B cell (primary cell): ENCODE results near the gene ABCA2. TPM values are rescaled to one million over a fixed set of nuclear protein-coding genes. Genes with fewer than 3 reads are reported as not detected.

Experiments used
- ATAC-seq: fragments of 200-7000 bp; cut with Tn5 transposase; one replicate; pipeline ENCODE4 v1.10.0; 2021; ENCODE audit warnings: low read depth, mild to moderate bottlenecking, moderate number of reproducible peaks, moderate library complexity
- CTCF ChIA-PET: fragments of 350-600 bp; sonication (Branson Sonifier 250); formaldehyde crosslinking; loops from one replicate; lab custom pipeline; 2021; ENCODE audit warnings: antibody characterized with exemption, inconsistent platforms; lab: Charles Lee
- POLR2A ChIA-PET: fragments of 350-600 bp; sonication (Branson Sonifier 250); formaldehyde crosslinking; loops from one replicate; lab custom pipeline; 2021; ENCODE audit warnings: antibody characterized with exemption; lab: Charles Lee
- DNase-seq: peaks from one replicate; pipeline ENCODE4 v3.0.0; 2013
- H2AFZ ChIP-seq: 2 replicates; pipeline ENCODE4 v1.6.1; 2012; ENCODE audit warnings: mild to moderate bottlenecking, low read depth, low read length; ENCODE audit not compliant: insufficient read depth, poor library complexity, severe bottlenecking
- H3K27ac ChIP-seq, 2 donors: 1 replicate in 1 of 2; 2 replicates in 1 of 2; pipeline ENCODE4 v1.5.1; 2012 to 2013; ENCODE audit warnings: low read length in 2 of 2, mild to moderate bottlenecking in 2 of 2, moderate library complexity in 1 of 2
- H3K27me3 ChIP-seq, 4 experiments: fragments of 200-600 bp in 1 of 4; sonication (generic) in 1 of 4; replicated peaks in 1 of 4; 1 replicate in 2 of 4; 2 replicates in 2 of 4; pipeline versions ENCODE4 v1.6.1 to v1.7.0; 2013 to 2016; ENCODE audit warnings: low read length in 3 of 4, mild to moderate bottlenecking in 2 of 4, mixed read lengths in 1 of 4, moderate library complexity in 1 of 4; ENCODE audit not compliant: insufficient read depth in 4 of 4, control insufficient read depth in 3 of 4; ENCODE audit errors: control extremely low read depth in 1 of 4
- H3K36me3 ChIP-seq, 2 experiments: replicated peaks in 1 of 2; 1 replicate in 1 of 2; 2 replicates in 1 of 2; pipeline versions ENCODE4 v1.6.1 to v1.7.1; 2013; ENCODE audit warnings: low read length in 1 of 2; ENCODE audit not compliant: insufficient read depth in 2 of 2, control insufficient read depth in 1 of 2; ENCODE audit errors: control extremely low read depth in 1 of 2, extremely low read depth in 1 of 2
- H3K4me1 ChIP-seq, 2 donors: fragments of 200-600 bp in 1 of 2; sonication (generic) in 1 of 2; 1 replicate in 1 of 2; 2 replicates in 1 of 2; pipeline versions ENCODE4 v1.5.1 to v1.6.1; 2013 to 2017; ENCODE audit warnings: low read length in 2 of 2; ENCODE audit not compliant: control insufficient read depth in 2 of 2, insufficient read depth in 2 of 2
- H3K4me2 ChIP-seq: replicated peaks from 2 replicates; pipeline ENCODE3; 2012; ENCODE audit warnings: mild to moderate bottlenecking, low read depth, low read length; ENCODE audit not compliant: poor library complexity, severe bottlenecking
- H3K4me3 ChIP-seq, 5 experiments: fragments of 200-600 bp in 1 of 5; sonication (generic) in 1 of 5; 1 replicate in 3 of 5; 2 replicates in 2 of 5; pipeline versions ENCODE4 v1.5.1 to v1.7.0; 2011 to 2016; ENCODE audit warnings: low read length in 4 of 5, mild to moderate bottlenecking in 4 of 5, low read depth in 2 of 5, control low read depth in 1 of 5, moderate library complexity in 1 of 5; ENCODE audit not compliant: insufficient read depth in 1 of 5; ENCODE audit errors: control extremely low read depth in 1 of 5, extremely low read depth in 1 of 5
- H3K79me2 ChIP-seq: fragments of 200-600 bp; sonication (generic); one replicate; pipeline ENCODE4 v1.6.0; 2016; ENCODE audit warnings: low read length; ENCODE audit not compliant: control insufficient read depth, insufficient read depth
- H3K9ac ChIP-seq: fragments of 200-600 bp; sonication (generic); 2 replicates; pipeline ENCODE4 v1.6.1; 2017; ENCODE audit warnings: mild to moderate bottlenecking, low read length, moderate library complexity
- H3K9me3 ChIP-seq, 3 donors: one replicate each; pipeline versions ENCODE4 v1.6.1 to v1.7.1; 2013; ENCODE audit warnings: low read length in 2 of 3; ENCODE audit not compliant: control insufficient read depth in 2 of 3, insufficient read depth in 1 of 3; ENCODE audit errors: control extremely low read depth in 1 of 3
- H4K20me1 ChIP-seq: 2 replicates; pipeline ENCODE4 v1.6.0; 2012; ENCODE audit warnings: mild to moderate bottlenecking, low read length; ENCODE audit not compliant: insufficient read depth, control insufficient read depth, poor library complexity, severe bottlenecking
- H3K27ac Mint-ChIP-seq: one replicate; pipeline ENCODE4 v1.8.0; 2021; ENCODE audit warnings: mixed read lengths
- H3K27me3 Mint-ChIP-seq: one replicate; pipeline ENCODE4 v1.8.0; 2021; ENCODE audit warnings: mixed read lengths
- H3K4me1 Mint-ChIP-seq: one replicate; pipeline ENCODE4 v1.8.0; 2021; ENCODE audit warnings: mixed read lengths
- H3K4me3 Mint-ChIP-seq: one replicate; pipeline ENCODE4 v1.8.0; 2021; ENCODE audit warnings: mixed read lengths
- H3K9me3 Mint-ChIP-seq: one replicate; pipeline ENCODE4 v1.8.0; 2022; ENCODE audit warnings: mixed read lengths; ENCODE audit not compliant: insufficient read depth
- CTCF ChIP-seq: fragments of 200-600 bp; IDR thresholded peaks from one replicate; pipeline ENCODE4 v1.8.0; 2022; ENCODE audit warnings: antibody characterized with exemption, mild to moderate bottlenecking
- EZH2 ChIP-seq: IDR thresholded peaks from 2 replicates; pipeline ENCODE4 v1.6.1; 2012; ENCODE audit warnings: borderline replicate concordance, low read depth, mild to moderate bottlenecking, moderate library complexity, low read length; ENCODE audit not compliant: insufficient read depth, poor library complexity, severe bottlenecking
- WGBS: methylation state at CpG from one replicate; pipeline ENCODE4 v1.1.5; 2013; ENCODE audit warnings: missing lambda C conversion rate; ENCODE audit not compliant: insufficient coverage; 5-methylcytosine and 5-hydroxymethylcytosine counted together
- intact Hi-C: fragments of 100-400 bp; cut with micrococcal nuclease; formaldehyde crosslinking; loops from one replicate; pipeline ENCODE4 v1.10.0; 2022
- polyA plus RNA-seq: library from polyadenylated mRNA; depleted of rRNA; stranded (reverse); fragments of >200 nt; gene quantifications from 2 replicates; pipeline ENCODE4 v1.2.3, GENCODE V29; 2012
- total RNA-seq, 2 donors: library from RNA; stranded (reverse); fragments of 120-200 nt in 1 of 2; gene quantifications; 1 replicate in 1 of 2; 2 replicates in 1 of 2; pipeline versions ENCODE4 v1.2.3 to v1.2.4, GENCODE V29; 2013 to 2022

ABCA2 gene
- total and polyA plus RNA-seq, 2 donors (not counting 1 experiment from before 2014, with no cell fraction given): 30.7 to 61.1 TPM

GRCh38 chr9:136962701-136963248 is 65.3 kb downstream of the ABCA2 start:
- Mint-ChIP-seq H3K4me1 (peaks cover 11% of the 10 kb centered on the region), H3K9me3 (no peaks in the 10 kb centered on the region), H3K4me3 (no peak overlapping the region), H3K27me3 (peaks cover 5% of the 10 kb centered on the region), H3K27ac (peak overlapping the region; percentile 61)
- DNase-seq (no peak), ATAC-seq (no peak)
- 82% methylated on average over 7 of the region's 11 CpGs for WGBS
- ChIA-PET CTCF (no interaction called here), POLR2A (no interaction called here)
- H2AFZ ChIP-seq: no peak overlapping the region
- no peaks in the 10 kb centered on the region for H3K36me3 ChIP-seq
- TF ChIP-seq CTCF: no peak
- TF ChIP-seq EZH2: no peak
- H3K27me3 ChIP-seq: peaks cover 0 to 7% (median under 1%) of the 10 kb centered on the region in 4 experiments
- H3K27ac ChIP-seq: no peak overlapping the region
- H4K20me1 ChIP-seq: no peaks in the 10 kb centered on the region
- intact Hi-C loops: no loop called here
- H3K9me3 ChIP-seq: peaks cover 0 to 2% (median 0%) of the 10 kb centered on the region in 3 donors
- no peak overlapping the region for H3K4me3 ChIP-seq
- peaks cover 5 to 10% of the 10 kb centered on the region in 2 donors for H3K4me1 ChIP-seq
- H3K79me2 ChIP-seq: no peaks in the 10 kb centered on the region
- no peak overlapping the region for H3K9ac ChIP-seq
- H3K4me2 ChIP-seq: no peak overlapping the region

- POLR2A ChIA-PET: no interaction called here
- ATAC-seq (no peak), DNase-seq (no peak)
- no peak overlapping the region for H2AFZ ChIP-seq
- H4K20me1 ChIP-seq: no peaks in the 10 kb centered on the region
- H3K9me3 ChIP-seq: peaks cover 0 to 2% (median 0%) of the 10 kb centered on the region in 3 donors
- Mint-ChIP-seq H3K4me1 (peaks cover 11% of the 10 kb centered on the region), H3K27me3 (peaks cover 5% of the 10 kb centered on the region), H3K27ac (no peak overlapping the region), H3K9me3 (no peaks in the 10 kb centered on the region), H3K4me3 (no peak overlapping the region)
- CTCF ChIA-PET: interaction anchor here (0.8 kb wide), 1 partner anchor 70 kb away, joined by 3 read pairs; the partner anchor contains the start of gene FUT7
- WGBS: 95% methylated on average over 7 of the region's 9 CpGs
- no peak for TF ChIP-seq EZH2
- TF ChIP-seq CTCF: no peak
- H3K4me2 ChIP-seq: no peak overlapping the region
- no peaks in the 10 kb centered on the region for H3K36me3 ChIP-seq
- H3K9ac ChIP-seq: no peak overlapping the region
- no peak overlapping the region for H3K4me3 ChIP-seq
- intact Hi-C loops: no loop called here
- no peaks in the 10 kb centered on the region for H3K79me2 ChIP-seq
- H3K4me1 ChIP-seq: peaks cover 5 to 10% of the 10 kb centered on the region in 2 donors
- H3K27me3 ChIP-seq: peaks cover 0 to 7% (median under 1%) of the 10 kb centered on the region in 4 experiments
- no peak overlapping the region for H3K27ac ChIP-seq
Observed at GRCh38 chr9:136962163-136962562, 65.9 kb downstream of the ABCA2 start.
